Naive thymus-derived CD4-positive, alpha-beta T cell (primary cell): ENCODE results near the gene RNASEL. TPM values are rescaled to one million over a fixed set of nuclear protein-coding genes. Genes with fewer than 3 reads are reported as not detected.

Source experiments
- ATAC-seq: fragments of 150-1000 bp; cut with Tn5 transposase; 2 replicates; pipeline ENCODE4 v1.10.0; 2021; ENCODE audit warnings: mild to moderate bottlenecking, moderate library complexity
- CTCF ChIA-PET: fragments of 350-600 bp; sonication (Branson Sonifier 250); formaldehyde crosslinking; loops from one replicate; lab custom pipeline; 2021; ENCODE audit warnings: antibody characterized with exemption; lab: Charles Lee
- POLR2A ChIA-PET: fragments of 350-600 bp; sonication (Branson Sonifier 250); formaldehyde crosslinking; loops from one replicate; lab custom pipeline; 2021; ENCODE audit warnings: antibody characterized with exemption, inconsistent platforms; lab: Charles Lee
- DNase-seq, 9 donors: peaks; one replicate each; pipeline versions ENCODE4 v3.0.0 to v3.0.0-alpha.2; 2020 to 2022; ENCODE audit warnings: mixed read lengths in 1 of 9
- H3K27ac ChIP-seq: one replicate; pipeline ENCODE4 v1.7.0; 2013; ENCODE audit warnings: mild to moderate bottlenecking, low read depth, low read length, moderate library complexity
- H3K27me3 ChIP-seq, 2 donors: one replicate each; pipeline ENCODE4 v1.7.0; 2013; ENCODE audit warnings: low read length in 2 of 2, mild to moderate bottlenecking in 2 of 2, moderate library complexity in 2 of 2; ENCODE audit not compliant: control insufficient read depth in 2 of 2, insufficient read depth in 2 of 2
- H3K36me3 ChIP-seq, 3 experiments: 1 replicate in 2 of 3; 2 replicates in 1 of 3; pipeline ENCODE4 v1.7.0; 2013; ENCODE audit warnings: low read length in 3 of 3, mild to moderate bottlenecking in 3 of 3, moderate library complexity in 1 of 3; ENCODE audit not compliant: insufficient read depth in 3 of 3, control insufficient read depth in 2 of 3
- H3K4me1 ChIP-seq, 2 donors: one replicate each; pipeline ENCODE4 v1.7.0; 2013; ENCODE audit warnings: low read length in 2 of 2, mild to moderate bottlenecking in 2 of 2, moderate library complexity in 1 of 2; ENCODE audit not compliant: control insufficient read depth in 2 of 2, insufficient read depth in 2 of 2
- H3K4me3 ChIP-seq: 2 replicates; pipeline ENCODE4 v1.7.0; 2013; ENCODE audit warnings: mild to moderate bottlenecking, low read length
- H3K9me3 ChIP-seq, 3 experiments: 1 replicate in 2 of 3; 2 replicates in 1 of 3; pipeline ENCODE4 v1.7.0; 2013; ENCODE audit warnings: low read length in 3 of 3; ENCODE audit not compliant: control insufficient read depth in 2 of 3
- H3K27ac Mint-ChIP-seq, 9 donors: one replicate each; pipeline ENCODE4 v1.8.0; 2020 to 2022; ENCODE audit warnings: mixed read lengths in 9 of 9, mild to moderate bottlenecking in 8 of 9, moderate library complexity in 5 of 9, inconsistent platforms in 2 of 9
- H3K27me3 Mint-ChIP-seq, 5 donors: one replicate each; pipeline ENCODE4 v1.8.0; 2021 to 2022; ENCODE audit warnings: mixed read lengths in 5 of 5, mild to moderate bottlenecking in 1 of 5
- H3K36me3 Mint-ChIP-seq, 5 donors: one replicate each; pipeline ENCODE4 v1.8.0; 2020 to 2022; ENCODE audit warnings: mixed read lengths in 5 of 5, mild to moderate bottlenecking in 3 of 5, inconsistent platforms in 1 of 5
- H3K4me1 Mint-ChIP-seq, 7 donors: one replicate each; pipeline ENCODE4 v1.8.0; 2020 to 2022; ENCODE audit warnings: mixed read lengths in 7 of 7, mild to moderate bottlenecking in 3 of 7, inconsistent platforms in 1 of 7
- H3K4me3 Mint-ChIP-seq, 10 donors: one replicate each; pipeline ENCODE4 v1.8.0; 2020 to 2022; ENCODE audit warnings: mild to moderate bottlenecking in 10 of 10, mixed read lengths in 10 of 10, moderate library complexity in 6 of 10, inconsistent platforms in 2 of 10
- H3K9me3 Mint-ChIP-seq, 11 donors: one replicate each; pipeline ENCODE4 v1.8.0; 2020 to 2022; ENCODE audit warnings: mixed read lengths in 11 of 11, mild to moderate bottlenecking in 4 of 11, inconsistent platforms in 1 of 11, moderate library complexity in 1 of 11
- intact Hi-C, 2 donors: fragments of 100-400 bp; cut with micrococcal nuclease; formaldehyde crosslinking; loops; one replicate each; pipeline ENCODE4 v1.15.1; 2023
- polyA plus RNA-seq, 2 donors: library from polyadenylated mRNA; unstranded; fragments of 300-500 nt; fragmentation: Illumina TruSeq; gene quantifications; one replicate each; pipeline ENCODE4 v1.2.3, GENCODE V29; 2021
- total RNA-seq, 6 experiments: library from RNA in 5 of 6; stranded (reverse) in 5 of 6; gene quantifications; 1 replicate in 5 of 6; 2 replicates in 1 of 6; pipeline ENCODE4 v1.2.3 and lab custom pipeline; 2021 to 2026

The RNASEL gene
- total and polyA plus RNA-seq, 7 experiments from 2014 or later: 5.7 to 34.9 (median 12.1) TPM

- ATAC-seq (peak; percentile 88), DNase-seq (peak in 8 of 9 donors; percentile 27 to 65 (median 45))
- Mint-ChIP-seq H3K4me3 (no peak overlapping the region), H3K9me3 (peaks cover 0 to 2% (median 0%) of the 10 kb centered on the region in 11 donors), H3K27me3 (peaks cover 0 to 18% (median 0%) of the 10 kb centered on the region in 5 donors), H3K27ac (no peak overlapping the region), H3K36me3 (peaks cover 0 to 10% (median 0%) of the 10 kb centered on the region in 5 donors), H3K4me1 (peaks cover 0 to 11% (median 0%) of the 10 kb centered on the region in 7 donors)
- intact Hi-C loops: loop anchor here (1.0 to 2.0 kb wide), 2 partner anchors 189 to 511 kb away; no protein-coding TSS in a partner anchor
- H3K27ac ChIP-seq: no peak overlapping the region
- ChIA-PET CTCF (interaction anchor here (0.6 to 18.0 kb wide), 4 partner anchors 11 to 508 kb away, joined by 3 to 403 read pairs (median 14); partner anchors contain the start of gene NPL), POLR2A (interaction anchor here (0.7 to 3.0 kb wide), 4 partner anchors 7 to 566 kb away, joined by 3 to 7 read pairs (median 4); partner anchors contain the start of gene NPL)
- no peaks in the 10 kb centered on the region for H3K9me3 ChIP-seq
- no peaks in the 10 kb centered on the region for H3K27me3 ChIP-seq
- no peaks in the 10 kb centered on the region for H3K36me3 ChIP-seq
- no peaks in the 10 kb centered on the region for H3K4me1 ChIP-seq
- no peak overlapping the region for H3K4me3 ChIP-seq
Observed at GRCh38 chr1:182595641-182596240, 6.7 kb upstream of the RNASEL start.

- Histone ChIP-seq H3K27ac (peak overlapping the region; percentile 97), H3K36me3 (peaks cover 0 to 6% (median 0%) of the 10 kb centered on the region in 3 experiments), H3K4me1 (peaks cover 13 to 18% of the 10 kb centered on the region in 2 donors), H3K27me3 (no peaks in the 10 kb centered on the region), H3K4me3 (no peak overlapping the region), H3K9me3 (no peaks in the 10 kb centered on the region)
- H3K9me3 Mint-ChIP-seq: peaks cover 0 to 2% (median 0%) of the 10 kb centered on the region in 11 donors
- ATAC-seq (no peak), DNase-seq (no peak)
- POLR2A ChIA-PET: interaction anchor here (0.7 to 3.0 kb wide), 4 partner anchors 13 to 503 kb away, joined by 3 to 32 read pairs (median 5); partner anchors contain the start of genes NPL and RGS16
- peaks cover 24 to 48% (median 40%) of the 10 kb centered on the region in 7 donors for H3K4me1 Mint-ChIP-seq
- peaks cover 10 to 22% (median 16%) of the 10 kb centered on the region in 5 donors for H3K36me3 Mint-ChIP-seq
- peak overlapping the region; percentile 54 to 100 (median 99) for H3K27ac Mint-ChIP-seq
- CTCF ChIA-PET: interaction anchor here (1.2 to 3.8 kb wide), 5 partner anchors 11 to 505 kb away, joined by 3 to 43 read pairs (median 8); partner anchors contain the start of gene RGS16
- intact Hi-C loops: loop anchor here (1.0 to 5.0 kb wide), 5 partner anchors 14 to 1567 kb away; partner anchors contain the start of genes GLUL (in 2 of the 2), NPL (in 2 of the 2), RGS16 (in 1 of the 2) and STX6 (in 1 of the 2)
- H3K27me3 Mint-ChIP-seq: peaks cover 0 to 15% (median 0%) of the 10 kb centered on the region in 5 donors
- peak overlapping the region; percentile 93 to 99 (median 98) for H3K4me3 Mint-ChIP-seq
Observed at GRCh38 chr1:182589931-182590330, 875 bp upstream of the RNASEL start.

- peak overlapping the region; percentile 97 to 100 (median 99) for H3K27ac Mint-ChIP-seq
- no peak for DNase-seq
- no peaks in the 10 kb centered on the region for H3K9me3 ChIP-seq
- peaks cover 0 to 6% (median 0%) of the 10 kb centered on the region in 3 experiments for H3K36me3 ChIP-seq
- peak overlapping the region; percentile 92 for H3K4me3 ChIP-seq
- no peaks in the 10 kb centered on the region for H3K27me3 ChIP-seq
- H3K36me3 Mint-ChIP-seq: peaks cover 10 to 25% (median 19%) of the 10 kb centered on the region in 5 donors
- peaks cover 0 to 14% (median 0%) of the 10 kb centered on the region in 5 donors for H3K27me3 Mint-ChIP-seq
- H3K9me3 Mint-ChIP-seq: peaks cover 0 to 2% (median 0%) of the 10 kb centered on the region in 11 donors
- H3K4me3 Mint-ChIP-seq: peak overlapping the region; percentile 93 to 99 (median 98)
- intact Hi-C loops: loop anchor here (1.0 to 5.0 kb wide), 4 partner anchors 15 to 1567 kb away; partner anchors contain the start of genes GLUL (in 2 of the 2), NPL (in 2 of the 2), RGS16 (in 1 of the 2) and STX6 (in 1 of the 2)
- ATAC-seq: no peak
- H3K4me1 ChIP-seq: peaks cover 16 to 20% of the 10 kb centered on the region in 2 donors
- peak overlapping the region; percentile 97 for H3K27ac ChIP-seq
- peaks cover 27 to 53% (median 44%) of the 10 kb centered on the region in 7 donors for H3K4me1 Mint-ChIP-seq
- CTCF ChIA-PET: interaction anchor here (0.5 to 3.8 kb wide), 6 partner anchors 10 to 505 kb away, joined by 3 to 43 read pairs (median 6); partner anchors contain the start of gene RGS16
- POLR2A ChIA-PET: interaction anchor here (0.7 to 3.0 kb wide), 13 partner anchors 10 to 1430 kb away, joined by 3 to 32 read pairs (median 4); partner anchors contain the start of genes NPL and RGS16
Observed at GRCh38 chr1:182589520-182589919, 464 bp upstream of the RNASEL start.

GRCh38 chr1:182587666-182588499 is 1.2 kb downstream of the RNASEL start:
- Mint-ChIP-seq H3K9me3 (peaks cover 0 to 2% (median 0%) of the 10 kb centered on the region in 11 donors), H3K4me1 (peaks cover 39 to 69% (median 60%) of the 10 kb centered on the region in 7 donors), H3K4me3 (peak overlapping the region; percentile 93 to 99 (median 98)), H3K27ac (peak overlapping the region; percentile 97 to 100 (median 99)), H3K27me3 (peaks cover 0 to 2% (median 0%) of the 10 kb centered on the region in 5 donors), H3K36me3 (peaks cover 15 to 39% (median 31%) of the 10 kb centered on the region in 5 donors)
- Histone ChIP-seq H3K36me3 (peaks cover 0 to 11% (median 5%) of the 10 kb centered on the region in 3 experiments), H3K27ac (peak overlapping the region; percentile 97), H3K4me3 (peak overlapping the region; percentile 92), H3K9me3 (no peaks in the 10 kb centered on the region), H3K4me1 (peaks cover 32 to 36% of the 10 kb centered on the region in 2 donors), H3K27me3 (no peaks in the 10 kb centered on the region)
- intact Hi-C loops: loop anchor here (1.0 to 5.0 kb wide), 9 partner anchors 16 to 1565 kb away; partner anchors contain the start of genes DHX9 (in 2 of the 2), GLUL (in 2 of the 2), NPL (in 2 of the 2) and RGS16 (in 1 of the 2)
- DNase-seq (peak in 1 of 9 donors; percentile 15), ATAC-seq (peak; percentile 19)
- CTCF ChIA-PET: interaction anchor here (0.6 to 3.8 kb wide), 6 partner anchors 13 to 507 kb away, joined by 3 to 43 read pairs (median 4); partner anchors contain the start of gene RGS16
- POLR2A ChIA-PET: interaction anchor here (0.7 to 3.0 kb wide), 14 partner anchors 8 to 501 kb away, joined by 3 to 32 read pairs (median 4); partner anchors contain the start of genes DHX9 and NPL

GRCh38 chr1:182587093-182587492 is 2.0 kb downstream of the RNASEL start:
- ChIA-PET CTCF (interaction anchor here (0.6 to 3.8 kb wide), 3 partner anchors 14 to 196 kb away, joined by 3 to 43 read pairs (median 4); partner anchors contain the start of gene RGS16), POLR2A (interaction anchor here (0.7 to 1.5 kb wide), 3 partner anchors 200 to 500 kb away, joined by 3 to 5 read pairs (median 3); no protein-coding TSS in a partner anchor)
- H3K27ac Mint-ChIP-seq: peak overlapping the region in 1 of 9 donors; percentile 100
- no peak for DNase-seq
- H3K27me3 Mint-ChIP-seq: peaks cover 0 to 2% (median 0%) of the 10 kb centered on the region in 5 donors
- H3K36me3 ChIP-seq: peaks cover 7 to 19% (median 12%) of the 10 kb centered on the region in 3 experiments
- intact Hi-C loops: loop anchor here (5.0 kb wide), 1 partner anchor 195 kb away; the partner anchor contains the start of gene GLUL (in 2 of the 2)
- H3K4me3 ChIP-seq: no peak overlapping the region
- no peak overlapping the region for H3K27ac ChIP-seq
- no peaks in the 10 kb centered on the region for H3K9me3 ChIP-seq
- H3K27me3 ChIP-seq: no peaks in the 10 kb centered on the region
- peaks cover 0 to 2% (median 0%) of the 10 kb centered on the region in 11 donors for H3K9me3 Mint-ChIP-seq
- no peak for ATAC-seq
- peaks cover 34 to 44% of the 10 kb centered on the region in 2 donors for H3K4me1 ChIP-seq
- H3K4me3 Mint-ChIP-seq: peak overlapping the region in 2 of 10 donors; percentile 98 to 99
- H3K36me3 Mint-ChIP-seq: peaks cover 20 to 46% (median 37%) of the 10 kb centered on the region in 5 donors
- H3K4me1 Mint-ChIP-seq: peaks cover 41 to 77% (median 68%) of the 10 kb centered on the region in 7 donors
